ENCODE data around the gene GPA33. TPM values are rescaled to one million over a fixed set of nuclear protein-coding genes. Genes with fewer than 3 reads are reported as not detected.

Gene GPA33
- total RNA-seq, 1 donor from 2014 or later, result not detected

DNA sequence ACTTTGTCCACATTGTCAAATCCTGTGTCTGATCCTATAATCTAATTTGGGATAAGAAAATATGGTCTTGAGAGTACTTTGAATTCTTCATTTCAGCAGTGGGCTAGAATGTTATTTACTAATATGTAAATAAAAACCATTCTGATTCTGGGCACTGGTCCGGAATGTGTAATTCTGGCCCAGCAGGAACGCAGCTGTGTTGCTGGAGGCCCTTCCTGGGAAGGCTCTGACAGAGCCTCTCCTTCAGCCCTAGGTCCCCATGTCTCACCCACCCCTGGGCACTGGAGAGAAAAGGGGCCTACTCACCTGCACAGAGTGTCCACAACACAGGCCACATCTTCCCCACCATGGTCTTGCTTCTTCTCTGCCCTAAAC lies 251 bp downstream of the GPA33 start:
- no peak for DNase-seq (ENCODE audit: low spot score, unreplicated experiment)
- TF ChIP-seq, protein P1, sequence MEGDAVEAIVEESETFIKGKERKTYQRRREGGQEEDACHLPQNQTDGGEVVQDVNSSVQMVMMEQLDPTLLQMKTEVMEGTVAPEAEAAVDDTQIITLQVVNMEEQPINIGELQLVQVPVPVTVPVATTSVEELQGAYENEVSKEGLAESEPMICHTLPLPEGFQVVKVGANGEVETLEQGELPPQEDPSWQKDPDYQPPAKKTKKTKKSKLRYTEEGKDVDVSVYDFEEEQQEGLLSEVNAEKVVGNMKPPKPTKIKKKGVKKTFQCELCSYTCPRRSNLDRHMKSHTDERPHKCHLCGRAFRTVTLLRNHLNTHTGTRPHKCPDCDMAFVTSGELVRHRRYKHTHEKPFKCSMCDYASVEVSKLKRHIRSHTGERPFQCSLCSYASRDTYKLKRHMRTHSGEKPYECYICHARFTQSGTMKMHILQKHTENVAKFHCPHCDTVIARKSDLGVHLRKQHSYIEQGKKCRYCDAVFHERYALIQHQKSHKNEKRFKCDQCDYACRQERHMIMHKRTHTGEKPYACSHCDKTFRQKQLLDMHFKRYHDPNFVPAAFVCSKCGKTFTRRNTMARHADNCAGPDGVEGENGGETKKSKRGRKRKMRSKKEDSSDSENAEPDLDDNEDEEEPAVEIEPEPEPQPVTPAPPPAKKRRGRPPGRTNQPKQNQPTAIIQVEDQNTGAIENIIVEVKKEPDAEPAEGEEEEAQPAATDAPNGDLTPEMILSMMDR (IDR thresholded peaks at IDR 0.05; ENCODE audit: unreplicated experiment), result no peak
- H3K27ac Mint-ChIP-seq, result no peak overlapping the region
- peaks cover 4% of the 10 kb centered on the region for H3K27me3 Mint-ChIP-seq
- no peak overlapping the region for H3K4me3 Mint-ChIP-seq (ENCODE audit: low read depth)
- H3K4me1 Mint-ChIP-seq (ENCODE audit: low read depth), result no peaks in the 10 kb centered on the region
- H3K9me3 Mint-ChIP-seq (ENCODE audit: low read depth), result no peaks in the 10 kb centered on the region
- H3K36me3 Mint-ChIP-seq (ENCODE audit: insufficient read depth), result no peaks in the 10 kb centered on the region

DNA sequence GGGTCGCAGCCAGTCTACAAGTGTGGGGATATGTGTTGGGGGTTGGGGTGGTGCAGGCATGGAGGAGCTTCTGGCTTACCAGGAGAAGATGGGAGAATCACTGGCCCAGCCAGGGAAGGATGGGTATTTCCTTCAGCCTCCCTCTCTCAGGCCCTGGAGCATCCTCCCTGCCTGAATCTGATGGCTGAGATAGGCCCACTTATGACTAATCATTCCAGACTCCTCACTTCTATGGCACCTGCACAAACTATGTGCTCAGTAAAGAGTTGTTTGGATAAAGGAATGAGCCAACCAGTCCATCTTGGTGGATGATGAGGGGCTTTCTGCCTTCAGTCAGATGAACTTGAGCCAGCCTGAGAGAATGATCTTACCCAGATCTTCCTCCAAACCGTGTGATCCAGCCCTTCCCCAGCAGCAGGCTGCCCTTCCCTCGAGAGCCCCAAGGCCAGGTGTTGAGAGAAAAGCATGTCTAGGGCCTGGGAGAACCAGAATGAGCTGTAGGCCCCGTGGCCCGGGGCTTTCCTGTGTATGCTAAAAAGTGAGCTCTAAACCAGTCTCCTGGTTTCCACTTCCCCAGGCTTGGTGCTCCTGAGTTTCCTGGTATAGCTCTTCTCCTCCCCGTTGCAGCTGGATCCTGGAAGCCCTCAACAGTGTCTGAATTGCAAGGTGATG lies 1.3 kb downstream of the GPA33 start:
- TF ChIP-seq, protein P1 (IDR thresholded peaks at IDR 0.05; ENCODE audit: unreplicated experiment), result no peak
- no peak for DNase-seq (ENCODE audit: low spot score, unreplicated experiment)
- H3K4me1 Mint-ChIP-seq (ENCODE audit: low read depth), result no peaks in the 10 kb centered on the region
- no peaks in the 10 kb centered on the region for H3K9me3 Mint-ChIP-seq (ENCODE audit: low read depth)
- H3K36me3 Mint-ChIP-seq (ENCODE audit: insufficient read depth), result no peaks in the 10 kb centered on the region
- H3K27ac Mint-ChIP-seq, result no peak overlapping the region
- H3K4me3 Mint-ChIP-seq (ENCODE audit: low read depth), result no peak overlapping the region
- H3K27me3 Mint-ChIP-seq, result peaks cover 4% of the 10 kb centered on the region

DNA sequence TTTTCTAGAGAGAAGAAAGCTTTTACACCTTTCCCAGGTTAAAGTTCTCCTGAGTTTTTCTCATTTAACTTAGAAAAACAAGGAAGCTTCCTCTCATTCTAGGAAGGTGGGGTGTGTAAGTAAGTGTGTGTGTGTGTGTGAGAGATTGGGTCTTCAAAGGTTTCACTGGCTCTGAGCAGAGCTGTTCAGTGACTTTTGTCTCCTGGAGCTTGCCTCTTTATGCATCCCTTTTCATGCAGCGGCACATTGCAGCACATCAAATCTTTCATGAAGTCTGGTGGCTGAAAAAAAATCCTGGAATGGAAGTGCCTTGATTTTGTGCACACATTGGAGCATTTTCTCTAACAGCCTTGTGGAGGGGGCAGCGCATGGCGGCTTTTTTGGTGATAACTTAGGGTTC lies 3.4 kb downstream of the GPA33 start:
- H3K4me1 Mint-ChIP-seq (ENCODE audit: low read depth), result no peaks in the 10 kb centered on the region
- no peak overlapping the region for H3K4me3 Mint-ChIP-seq (ENCODE audit: low read depth)
- no peaks in the 10 kb centered on the region for H3K36me3 Mint-ChIP-seq (ENCODE audit: insufficient read depth)
- H3K27ac Mint-ChIP-seq, result no peak overlapping the region
- TF ChIP-seq, protein P1 (IDR thresholded peaks at IDR 0.05; ENCODE audit: unreplicated experiment), result no peak
- DNase-seq (ENCODE audit: low spot score, unreplicated experiment), result no peak
- H3K9me3 Mint-ChIP-seq (ENCODE audit: low read depth), result no peaks in the 10 kb centered on the region
- peaks cover 4% of the 10 kb centered on the region for H3K27me3 Mint-ChIP-seq

DNA sequence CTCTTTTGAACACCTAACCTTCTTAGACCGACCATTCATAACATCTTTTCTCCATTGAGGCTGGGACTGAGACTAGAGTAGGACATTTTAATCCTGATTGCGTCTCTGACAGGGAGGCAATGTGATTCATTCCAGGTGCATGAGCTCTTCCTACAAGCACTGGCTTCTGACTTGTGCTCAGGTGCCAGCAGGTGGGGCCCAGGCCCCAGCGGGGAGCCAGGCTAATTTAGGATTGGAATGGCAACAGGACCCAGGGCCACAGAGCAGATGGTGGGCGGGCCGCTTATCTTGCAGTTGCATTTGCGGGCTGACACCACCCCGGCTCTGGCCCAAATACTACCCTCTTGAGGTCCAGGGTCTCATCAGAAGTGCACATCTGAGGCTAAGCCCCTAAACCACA lies 4.1 kb downstream of the GPA33 start:
- H3K36me3 Mint-ChIP-seq (ENCODE audit: insufficient read depth), result no peaks in the 10 kb centered on the region
- no peaks in the 10 kb centered on the region for H3K9me3 Mint-ChIP-seq (ENCODE audit: low read depth)
- no peak overlapping the region for H3K27ac Mint-ChIP-seq
- no peak overlapping the region for H3K4me3 Mint-ChIP-seq (ENCODE audit: low read depth)
- no peaks in the 10 kb centered on the region for H3K4me1 Mint-ChIP-seq (ENCODE audit: low read depth)
- TF ChIP-seq, protein P1 (IDR thresholded peaks at IDR 0.05; ENCODE audit: unreplicated experiment), result no peak
- no peak for DNase-seq (ENCODE audit: low spot score, unreplicated experiment)
- peaks cover 6% of the 10 kb centered on the region for H3K27me3 Mint-ChIP-seq

DNA sequence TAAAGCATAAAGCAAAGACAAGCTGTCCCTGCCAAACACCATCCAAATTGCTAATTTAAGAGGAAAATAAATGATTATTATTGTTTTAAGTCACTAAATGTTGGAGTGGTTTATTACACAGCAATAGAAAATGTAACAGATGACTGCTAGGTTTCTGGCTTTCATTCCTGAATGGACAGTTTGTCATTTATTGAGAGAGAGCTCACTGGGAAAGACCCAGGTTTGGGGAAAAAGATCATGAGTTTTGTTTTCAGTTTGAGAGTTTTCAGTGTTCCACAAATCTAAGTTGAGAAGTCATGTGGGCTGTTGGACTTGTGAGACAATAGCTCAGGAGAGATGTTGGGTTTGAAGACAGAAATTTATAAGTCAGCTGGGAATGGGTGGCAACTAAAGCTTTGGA lies 5.4 kb downstream of the GPA33 start:
- TF ChIP-seq, protein P1 (IDR thresholded peaks at IDR 0.05; ENCODE audit: unreplicated experiment), result no peak

More for the DNA sequence above, 5.4 kb downstream of the GPA33 start:
- Mint-ChIP-seq H3K9me3 (ENCODE audit: low read depth) (no peaks in the 10 kb centered on the region), H3K4me3 (ENCODE audit: low read depth) (no peak overlapping the region), H3K4me1 (ENCODE audit: low read depth) (no peaks in the 10 kb centered on the region), H3K27me3 (peaks cover 17% of the 10 kb centered on the region), H3K36me3 (ENCODE audit: insufficient read depth) (no peaks in the 10 kb centered on the region), H3K27ac (no peak overlapping the region)
- DNase-seq (ENCODE audit: low spot score, unreplicated experiment), result no peak
